Panc1 (cell line): Measurements from ENCODE around the gene EEF1AKMT1. TPM values are rescaled to one million over a fixed set of nuclear protein-coding genes. Genes with fewer than 3 reads are reported as not detected.

ENCODE experiments used
- ATAC-seq: fragments of 200-7000 bp; cut with Tn5 transposase; 2 replicates; pipeline ENCODE4 v1.9.1; 2020; ENCODE audit warnings: mild to moderate bottlenecking, moderate library complexity
- Bru-seq: library from RNA; stranded (reverse); fragments of 400-500 nt; gene quantifications from one replicate; lab custom pipeline; 2021; lab: Mats Ljungman, UMichigan
- BruChase-seq, 2 experiments: library from RNA; stranded (reverse); fragments of 400-500 nt; gene quantifications; one replicate each; lab custom pipeline; 2021; lab: Mats Ljungman, UMichigan
- BruUV-seq: library from RNA; stranded (reverse); fragments of 400-500 nt; replicated peaks from 2 replicates; lab custom pipeline; 2021; lab: Mats Ljungman, UMichigan
- CTCF ChIA-PET: fragments of 300-600 bp; sonication (Branson Sonifier 250); formaldehyde crosslinking; loops from one replicate; lab custom pipeline; 2022; ENCODE audit warnings: antibody characterized with exemption; lab: Charles Lee
- POLR2A ChIA-PET: fragments of 300-600 bp; sonication (Branson Sonifier 250); formaldehyde crosslinking; loops from one replicate; lab custom pipeline; 2022; ENCODE audit warnings: antibody characterized with exemption; lab: Charles Lee
- DNase-seq: peaks from one replicate; pipeline ENCODE4 v3.0.0-alpha.2; 2010; ENCODE audit warnings: low read depth, low spot score
- H3K27ac ChIP-seq: 2 replicates; pipeline ENCODE4 v1.5.1; 2011; ENCODE audit warnings: mild to moderate bottlenecking, low read length, inconsistent platforms
- H3K27me3 ChIP-seq: fragments of 200-500 bp; sonication (Bioruptor generic); 2 replicates; pipeline ENCODE4 v1.6.0; 2014; ENCODE audit warnings: low read length, inconsistent platforms; ENCODE audit not compliant: control insufficient read depth, insufficient read depth
- H3K36me3 ChIP-seq: fragments of 200-500 bp; sonication (Bioruptor generic); 2 replicates; pipeline ENCODE4 v1.5.1; 2014; ENCODE audit warnings: inconsistent platforms, mild to moderate bottlenecking, low read length, moderate library complexity; ENCODE audit not compliant: control insufficient read depth, insufficient read depth
- H3K4me1 ChIP-seq: 2 replicates; pipeline ENCODE4 v1.5.1; 2011; ENCODE audit warnings: inconsistent platforms, mild to moderate bottlenecking, low read length, moderate library complexity; ENCODE audit not compliant: control insufficient read depth, insufficient read depth
- H3K4me3 ChIP-seq, 2 experiments: 2 replicates each; pipeline ENCODE4 v1.5.1; 2011 to 2012; ENCODE audit warnings: low read depth in 2 of 2, low read length in 2 of 2, mild to moderate bottlenecking in 2 of 2, inconsistent platforms in 1 of 2, moderate library complexity in 1 of 2
- H3K9me3 ChIP-seq: fragments of 200-500 bp; sonication (Bioruptor generic); 2 replicates; pipeline ENCODE4 v1.5.1; 2014; ENCODE audit warnings: low read depth, mild to moderate bottlenecking, inconsistent platforms, low read length, moderate library complexity; ENCODE audit not compliant: control insufficient read depth, insufficient read depth
- POLR2AphosphoS5 ChIP-seq: IDR thresholded peaks from 2 replicates; pipeline ENCODE4 v1.6.1; 2012; ENCODE audit warnings: mild to moderate bottlenecking, low read depth, low read length, moderate library complexity
- SIN3A ChIP-seq: IDR thresholded peaks from 2 replicates; pipeline ENCODE4 v1.6.1; 2012; ENCODE audit warnings: low read depth, mild to moderate bottlenecking, low read length, moderate library complexity, borderline replicate concordance; ENCODE audit not compliant: insufficient read depth
- TCF7L2 ChIP-seq: IDR thresholded peaks from 2 replicates; pipeline ENCODE4 v1.6.1; 2011; ENCODE audit warnings: mild to moderate bottlenecking, low read depth, low read length, inconsistent platforms
- in situ Hi-C: cut with HindIII; loops from 2 replicates; pipeline ENCODE4 v1.10.0; 2016; ENCODE audit warnings: low sequenced_read_pairs, low pct_unique_long_range_greater_than_20kb
- intact Hi-C: fragments of 100-400 bp; cut with micrococcal nuclease; formaldehyde crosslinking; loops from one replicate; pipeline ENCODE4 v1.10.0; 2022; ENCODE audit not compliant: unreplicated experiment
- long read RNA-seq: library from polyadenylated mRNA; unstranded; transcript quantifications from one replicate; pipeline ENCODE4 v2.0.0, GENCODE V29; 2021; ENCODE audit not compliant: unreplicated experiment
- polyA plus RNA-seq: library from polyadenylated mRNA; unstranded; fragments of >200 nt; gene quantifications from one replicate; pipeline ENCODE4 v1.2.1, GENCODE V29; 2012; ENCODE audit warnings: missing spikeins; ENCODE audit not compliant: insufficient read length
- total RNA-seq: library from RNA; stranded (reverse); gene quantifications from one replicate; pipeline ENCODE4 v1.2.1, GENCODE V29; 2021; ENCODE audit not compliant: unreplicated experiment
- TF ChIP-seq, protein P1 (sequence below), 2 experiments: IDR thresholded peaks; 2 replicates each; pipeline ENCODE4 v1.6.1; 2011 to 2012; ENCODE audit warnings: low read depth in 2 of 2, control low read depth in 1 of 2, low read length in 1 of 2, mild to moderate bottlenecking in 1 of 2, moderate library complexity in 1 of 2; ENCODE audit not compliant: insufficient read depth in 1 of 2
- TF ChIP-seq, protein P2 (sequence below): fragments of 450-650 bp; IDR thresholded peaks from 2 replicates; pipeline ENCODE4 v1.5.1; 2017; ENCODE audit warnings: mild to moderate bottlenecking

EEF1AKMT1 gene, protein sequence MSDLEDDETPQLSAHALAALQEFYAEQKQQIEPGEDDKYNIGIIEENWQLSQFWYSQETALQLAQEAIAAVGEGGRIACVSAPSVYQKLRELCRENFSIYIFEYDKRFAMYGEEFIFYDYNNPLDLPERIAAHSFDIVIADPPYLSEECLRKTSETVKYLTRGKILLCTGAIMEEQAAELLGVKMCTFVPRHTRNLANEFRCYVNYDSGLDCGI
- total RNA-seq: 5.4 TPM
- polyA plus RNA-seq: 6.0 TPM
- Bru-seq, nascent RNA: percentile 54 among the genes with signal in this experiment
- BruChase-seq, experiment 1, labeled RNA remaining after a 2-hour chase: percentile 51 among the genes with signal in this experiment
- percentile 46 among the genes with signal in this experiment for BruChase-seq, experiment 2, labeled RNA remaining after a 6-hour chase
- long read RNA-seq, transcript EEF1AKMT1-202 (5 exons, 1,042 nt): major isoform, 5 of 10 reads
- long read RNA-seq, partial matches to known transcripts: 2 of 10 reads
- long read RNA-seq, other reads (novel, unspliced or antisense): 3 of 10 reads

DNA sequence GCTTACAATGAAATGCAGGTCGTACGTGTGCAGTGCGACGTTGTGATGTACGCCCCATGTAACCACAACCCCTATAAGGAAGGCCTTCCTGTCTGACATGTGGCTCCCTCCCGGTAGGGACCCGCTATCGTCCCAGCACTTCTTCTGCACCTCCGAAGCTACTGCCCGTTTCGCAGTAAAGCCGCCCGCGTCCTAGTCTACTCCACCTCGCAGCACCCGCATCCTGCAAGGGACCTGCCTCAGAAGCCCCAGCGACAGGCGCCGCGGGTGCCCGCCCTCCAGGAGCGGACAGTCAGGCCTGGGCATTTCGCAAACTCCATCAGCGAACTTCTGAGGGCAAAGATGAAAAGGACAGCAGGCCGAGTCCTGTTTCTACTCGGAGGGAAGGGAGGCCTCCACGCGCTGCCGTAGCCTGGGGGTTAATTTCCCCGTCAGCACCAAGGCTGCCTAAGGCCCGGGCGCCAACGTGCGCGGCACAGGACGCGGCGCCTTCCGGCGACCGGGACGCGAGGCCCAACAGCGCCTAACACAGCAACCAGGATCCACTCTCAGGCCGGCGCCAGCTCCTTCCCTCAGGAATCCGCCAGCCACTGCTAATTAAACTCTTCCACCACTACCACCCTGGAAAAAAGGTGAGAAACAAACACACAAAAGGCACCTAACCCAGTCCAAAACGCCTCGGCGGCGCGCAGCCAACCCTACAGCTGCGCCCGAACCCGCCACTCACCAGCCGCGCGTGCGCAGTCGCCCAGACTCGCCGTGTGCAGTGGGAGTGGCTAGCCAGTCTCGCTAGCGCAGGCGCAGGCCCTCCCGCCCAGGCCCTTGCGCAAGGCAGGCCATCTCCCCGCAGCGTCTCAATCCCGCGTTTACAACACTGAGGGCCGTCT, at the start of gene EEF1AKMT1:
Gene EEF1AKMT1, minus strand, starts transcription at position 768 of the 887 bp plus-strand sequence. CDS start 16,363 bp downstream, outside the sequence.
- ChIA-PET CTCF (no interaction called here), POLR2A (no interaction called here)
- BruUV-seq: TSS peak; percentile 79
- H3K4me3 ChIP-seq: peak within 1 kb of the TSS; percentile 62 to 63
- ATAC-seq (peak; percentile 97), DNase-seq (peak; percentile 25)
- TF ChIP-seq POLR2AphosphoS5: peak; percentile 92
- TF ChIP-seq, protein P1, sequence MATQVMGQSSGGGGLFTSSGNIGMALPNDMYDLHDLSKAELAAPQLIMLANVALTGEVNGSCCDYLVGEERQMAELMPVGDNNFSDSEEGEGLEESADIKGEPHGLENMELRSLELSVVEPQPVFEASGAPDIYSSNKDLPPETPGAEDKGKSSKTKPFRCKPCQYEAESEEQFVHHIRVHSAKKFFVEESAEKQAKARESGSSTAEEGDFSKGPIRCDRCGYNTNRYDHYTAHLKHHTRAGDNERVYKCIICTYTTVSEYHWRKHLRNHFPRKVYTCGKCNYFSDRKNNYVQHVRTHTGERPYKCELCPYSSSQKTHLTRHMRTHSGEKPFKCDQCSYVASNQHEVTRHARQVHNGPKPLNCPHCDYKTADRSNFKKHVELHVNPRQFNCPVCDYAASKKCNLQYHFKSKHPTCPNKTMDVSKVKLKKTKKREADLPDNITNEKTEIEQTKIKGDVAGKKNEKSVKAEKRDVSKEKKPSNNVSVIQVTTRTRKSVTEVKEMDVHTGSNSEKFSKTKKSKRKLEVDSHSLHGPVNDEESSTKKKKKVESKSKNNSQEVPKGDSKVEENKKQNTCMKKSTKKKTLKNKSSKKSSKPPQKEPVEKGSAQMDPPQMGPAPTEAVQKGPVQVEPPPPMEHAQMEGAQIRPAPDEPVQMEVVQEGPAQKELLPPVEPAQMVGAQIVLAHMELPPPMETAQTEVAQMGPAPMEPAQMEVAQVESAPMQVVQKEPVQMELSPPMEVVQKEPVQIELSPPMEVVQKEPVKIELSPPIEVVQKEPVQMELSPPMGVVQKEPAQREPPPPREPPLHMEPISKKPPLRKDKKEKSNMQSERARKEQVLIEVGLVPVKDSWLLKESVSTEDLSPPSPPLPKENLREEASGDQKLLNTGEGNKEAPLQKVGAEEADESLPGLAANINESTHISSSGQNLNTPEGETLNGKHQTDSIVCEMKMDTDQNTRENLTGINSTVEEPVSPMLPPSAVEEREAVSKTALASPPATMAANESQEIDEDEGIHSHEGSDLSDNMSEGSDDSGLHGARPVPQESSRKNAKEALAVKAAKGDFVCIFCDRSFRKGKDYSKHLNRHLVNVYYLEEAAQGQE (IDR thresholded peaks at IDR 0.05; ENCODE audit: insufficient read depth in 1 of 2, low read depth in 2 of 2, low read length in 1 of 2): 0 out of 4 replicates have a peak, but pooled peaks of 1 of the 2 experiments have one; percentile 53
- no peak for TF ChIP-seq SIN3A
- TF ChIP-seq, protein P2, sequence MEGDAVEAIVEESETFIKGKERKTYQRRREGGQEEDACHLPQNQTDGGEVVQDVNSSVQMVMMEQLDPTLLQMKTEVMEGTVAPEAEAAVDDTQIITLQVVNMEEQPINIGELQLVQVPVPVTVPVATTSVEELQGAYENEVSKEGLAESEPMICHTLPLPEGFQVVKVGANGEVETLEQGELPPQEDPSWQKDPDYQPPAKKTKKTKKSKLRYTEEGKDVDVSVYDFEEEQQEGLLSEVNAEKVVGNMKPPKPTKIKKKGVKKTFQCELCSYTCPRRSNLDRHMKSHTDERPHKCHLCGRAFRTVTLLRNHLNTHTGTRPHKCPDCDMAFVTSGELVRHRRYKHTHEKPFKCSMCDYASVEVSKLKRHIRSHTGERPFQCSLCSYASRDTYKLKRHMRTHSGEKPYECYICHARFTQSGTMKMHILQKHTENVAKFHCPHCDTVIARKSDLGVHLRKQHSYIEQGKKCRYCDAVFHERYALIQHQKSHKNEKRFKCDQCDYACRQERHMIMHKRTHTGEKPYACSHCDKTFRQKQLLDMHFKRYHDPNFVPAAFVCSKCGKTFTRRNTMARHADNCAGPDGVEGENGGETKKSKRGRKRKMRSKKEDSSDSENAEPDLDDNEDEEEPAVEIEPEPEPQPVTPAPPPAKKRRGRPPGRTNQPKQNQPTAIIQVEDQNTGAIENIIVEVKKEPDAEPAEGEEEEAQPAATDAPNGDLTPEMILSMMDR: no peak
- TF ChIP-seq TCF7L2: no peak
- no peaks in the 10 kb centered on the region for H3K9me3 ChIP-seq
- no peaks in the 10 kb centered on the region; the same call in none of the 2 replicates for H3K36me3 ChIP-seq
- 0 out of 2 replicates have a peak, but pooled peaks cover 2% of the 10 kb centered on the region for H3K4me1 ChIP-seq
- peak within 1 kb of the TSS; percentile 90 for H3K27ac ChIP-seq
- in situ Hi-C loops: no loop called here
- intact Hi-C loops: loop anchor here (10.0 kb wide), 1 partner anchor 279 kb away; no protein-coding TSS in a partner anchor
- no peaks in the 10 kb centered on the region for H3K27me3 ChIP-seq

DNA sequence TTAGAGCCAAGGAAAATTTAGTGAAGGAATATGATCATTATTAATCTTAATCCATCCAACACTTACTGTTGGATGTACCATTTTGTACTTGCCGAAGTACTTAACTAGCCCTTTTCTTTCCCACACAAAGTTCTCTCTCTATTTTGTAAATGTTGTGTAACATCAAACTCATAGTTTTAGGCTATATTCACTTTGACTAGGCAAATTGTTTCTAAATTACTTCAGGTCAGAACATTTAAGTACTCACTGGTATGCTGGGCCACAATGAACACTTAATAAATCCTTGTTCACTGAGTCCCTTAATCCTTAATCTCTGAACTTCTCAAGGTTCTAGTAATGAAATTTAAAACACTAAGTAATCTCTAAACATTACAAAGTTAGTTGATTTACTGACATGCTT, 49.3 kb upstream of the EEF1AKMT1 start:
- Histone ChIP-seq H3K4me1 (no peaks in the 10 kb centered on the region), H3K27me3 (no peaks in the 10 kb centered on the region), H3K4me3 (no peak overlapping the region), H3K9me3 (no peaks in the 10 kb centered on the region), H3K36me3 (no peaks in the 10 kb centered on the region; the same call in 1 of the 2 replicates), H3K27ac (no peak overlapping the region)
- no peak for TF ChIP-seq POLR2AphosphoS5
- no peak for TF ChIP-seq SIN3A
- TF ChIP-seq, protein P1 (IDR thresholded peaks at IDR 0.05; ENCODE audit: insufficient read depth in 1 of 2, low read depth in 2 of 2, low read length in 1 of 2): no peak
- TF ChIP-seq, protein P2: no peak
- no peak for TF ChIP-seq TCF7L2
- ChIA-PET POLR2A (no interaction called here), CTCF (no interaction called here)
- intact Hi-C loops (no loop called here), in situ Hi-C loops (no loop called here)
- no TSS peak for BruUV-seq
- DNase-seq: no peak
- ATAC-seq: no peak
